Measurements from ENCODE around the gene SCAMP2. TPM values are rescaled to one million over a fixed set of nuclear protein-coding genes. Genes with fewer than 3 reads are reported as not detected.

The SCAMP2 gene
- total RNA-seq, 1 experiment from 2014 or later = 97.4 TPM

DNA sequence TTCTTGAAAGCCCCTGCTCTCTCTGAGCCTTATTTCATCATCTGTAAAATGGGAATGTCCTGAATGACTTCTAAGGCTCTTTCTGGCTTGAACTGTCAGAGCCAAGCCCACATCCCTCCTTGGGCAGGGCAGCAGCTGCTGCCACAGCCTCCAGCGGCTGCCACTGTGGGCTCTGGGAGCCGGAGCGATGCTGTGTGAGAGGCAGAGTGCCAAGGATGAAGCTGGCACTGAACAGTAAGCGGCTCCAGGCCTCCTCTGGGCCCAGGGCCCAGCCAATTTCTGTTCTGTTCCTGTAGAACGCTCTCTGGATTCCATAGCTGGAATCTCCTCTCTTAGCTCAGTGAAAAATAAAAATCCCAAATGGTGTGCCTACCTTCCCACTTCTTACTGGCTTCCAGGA, 42.3 kb downstream of the SCAMP2 start:
- Mint-ChIP-seq H3K4me3 (ENCODE audit: unreplicated experiment) (no peak overlapping the region), H3K4me1 (ENCODE audit: low read depth, unreplicated experiment) (no peaks in the 10 kb centered on the region), H3K27ac (ENCODE audit: unreplicated experiment) (no peak overlapping the region), H3K27me3 (ENCODE audit: insufficient read depth, unreplicated experiment) (peaks cover 2% of the 10 kb centered on the region), H3K36me3 (ENCODE audit: insufficient read depth, unreplicated experiment) (no peaks in the 10 kb centered on the region), H3K9me3 (ENCODE audit: unreplicated experiment) (no peaks in the 10 kb centered on the region)
- Histone ChIP-seq H3K27me3 (replicated peaks; ENCODE audit: control insufficient read depth, insufficient read depth, low read length) (peaks cover 1% of the 10 kb centered on the region; the same call in 1 of the 2 replicates), H3K36me3 (ENCODE audit: control insufficient read depth, insufficient read depth, low read length) (no peaks in the 10 kb centered on the region), H3K4me1 (no peaks in the 10 kb centered on the region), H3K4me3 (ENCODE audit: low read depth, low read length) (no peak overlapping the region), H3K9me3 (no peaks in the 10 kb centered on the region)
- no peak for DNase-seq
- no TSS peak for BruUV-seq (replicated peaks)
- TF ChIP-seq, protein P1, sequence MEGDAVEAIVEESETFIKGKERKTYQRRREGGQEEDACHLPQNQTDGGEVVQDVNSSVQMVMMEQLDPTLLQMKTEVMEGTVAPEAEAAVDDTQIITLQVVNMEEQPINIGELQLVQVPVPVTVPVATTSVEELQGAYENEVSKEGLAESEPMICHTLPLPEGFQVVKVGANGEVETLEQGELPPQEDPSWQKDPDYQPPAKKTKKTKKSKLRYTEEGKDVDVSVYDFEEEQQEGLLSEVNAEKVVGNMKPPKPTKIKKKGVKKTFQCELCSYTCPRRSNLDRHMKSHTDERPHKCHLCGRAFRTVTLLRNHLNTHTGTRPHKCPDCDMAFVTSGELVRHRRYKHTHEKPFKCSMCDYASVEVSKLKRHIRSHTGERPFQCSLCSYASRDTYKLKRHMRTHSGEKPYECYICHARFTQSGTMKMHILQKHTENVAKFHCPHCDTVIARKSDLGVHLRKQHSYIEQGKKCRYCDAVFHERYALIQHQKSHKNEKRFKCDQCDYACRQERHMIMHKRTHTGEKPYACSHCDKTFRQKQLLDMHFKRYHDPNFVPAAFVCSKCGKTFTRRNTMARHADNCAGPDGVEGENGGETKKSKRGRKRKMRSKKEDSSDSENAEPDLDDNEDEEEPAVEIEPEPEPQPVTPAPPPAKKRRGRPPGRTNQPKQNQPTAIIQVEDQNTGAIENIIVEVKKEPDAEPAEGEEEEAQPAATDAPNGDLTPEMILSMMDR (IDR thresholded peaks at IDR 0.05; ENCODE audit: insufficient read depth in 1 of 2, low read depth in 1 of 2, low read length in 1 of 2, severe bottlenecking in 1 of 2, unreplicated experiment in 1 of 2) = no peak
- ChIA-PET POLR2A (no interaction called here), CTCF (no interaction called here)
- intact Hi-C loops (cut with micrococcal nuclease; ENCODE audit: unreplicated experiment) = no loop called here

GRCh38 chr15:74829991-74830390, 43.2 kb downstream of the SCAMP2 start:
- TF ChIP-seq, protein P1 (IDR thresholded peaks at IDR 0.05; ENCODE audit: insufficient read depth in 1 of 2, low read depth in 1 of 2, low read length in 1 of 2, severe bottlenecking in 1 of 2, unreplicated experiment in 1 of 2) = no peak
- ChIA-PET CTCF (interaction anchor here (0.7 kb wide), 2 partner anchors 59 to 71 kb away, joined by 3 to 4 read pairs; no protein-coding TSS in a partner anchor), POLR2A (no interaction called here)
- Histone ChIP-seq H3K9me3 (no peaks in the 10 kb centered on the region), H3K36me3 (ENCODE audit: control insufficient read depth, insufficient read depth, low read length) (no peaks in the 10 kb centered on the region), H3K4me1 (no peaks in the 10 kb centered on the region), H3K4me3 (ENCODE audit: low read depth, low read length) (no peak overlapping the region), H3K27me3 (replicated peaks; ENCODE audit: control insufficient read depth, insufficient read depth, low read length) (peaks cover 1% of the 10 kb centered on the region; the same call in 1 of the 2 replicates)
- Mint-ChIP-seq H3K4me1 (ENCODE audit: low read depth, unreplicated experiment) (no peaks in the 10 kb centered on the region), H3K36me3 (ENCODE audit: insufficient read depth, unreplicated experiment) (no peaks in the 10 kb centered on the region), H3K4me3 (ENCODE audit: unreplicated experiment) (no peak overlapping the region), H3K27ac (ENCODE audit: unreplicated experiment) (no peak overlapping the region), H3K27me3 (ENCODE audit: insufficient read depth, unreplicated experiment) (peaks cover 2% of the 10 kb centered on the region), H3K9me3 (ENCODE audit: unreplicated experiment) (no peaks in the 10 kb centered on the region)
- intact Hi-C loops (cut with micrococcal nuclease; ENCODE audit: unreplicated experiment) = no loop called here
- no TSS peak for BruUV-seq (replicated peaks)
- DNase-seq = no peak

DNA sequence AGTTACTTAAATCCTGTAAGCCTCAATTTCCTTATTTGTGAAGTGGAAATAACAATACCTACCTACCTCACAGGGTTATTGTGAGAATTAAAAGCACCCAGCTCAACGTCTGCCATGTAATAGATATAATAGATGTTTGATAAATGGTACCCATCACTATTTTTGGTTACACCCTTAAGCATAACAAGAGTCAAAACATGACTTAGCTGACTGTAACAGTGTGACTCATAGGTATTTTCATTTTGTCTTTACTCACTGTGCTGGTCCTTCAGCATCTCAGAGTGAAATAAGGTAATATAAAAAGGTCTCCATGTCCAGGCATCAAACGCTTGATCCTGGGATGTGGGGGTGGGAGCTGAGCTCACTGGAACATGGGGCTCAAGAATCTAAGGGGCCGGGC, 43.7 kb downstream of the SCAMP2 start:
- BruUV-seq (replicated peaks) = no TSS peak
- H3K4me3 Mint-ChIP-seq (ENCODE audit: unreplicated experiment) = no peak overlapping the region
- H3K27ac Mint-ChIP-seq (ENCODE audit: unreplicated experiment) = no peak overlapping the region
- CTCF ChIA-PET = no interaction called here
- POLR2A ChIA-PET = no interaction called here
- TF ChIP-seq, protein P1 (IDR thresholded peaks at IDR 0.05; ENCODE audit: insufficient read depth in 1 of 2, low read depth in 1 of 2, low read length in 1 of 2, severe bottlenecking in 1 of 2, unreplicated experiment in 1 of 2) = no peak
- Histone ChIP-seq H3K4me3 (ENCODE audit: low read depth, low read length) (no peak overlapping the region), H3K4me1 (no peaks in the 10 kb centered on the region), H3K36me3 (ENCODE audit: control insufficient read depth, insufficient read depth, low read length) (no peaks in the 10 kb centered on the region), H3K9me3 (no peaks in the 10 kb centered on the region), H3K27me3 (replicated peaks; ENCODE audit: control insufficient read depth, insufficient read depth, low read length) (peaks cover 1% of the 10 kb centered on the region; the same call in 1 of the 2 replicates)
- H3K36me3 Mint-ChIP-seq (ENCODE audit: insufficient read depth, unreplicated experiment) = no peaks in the 10 kb centered on the region
- no peak for DNase-seq
- H3K27me3 Mint-ChIP-seq (ENCODE audit: insufficient read depth, unreplicated experiment) = peaks cover 2% of the 10 kb centered on the region
- intact Hi-C loops (cut with micrococcal nuclease; ENCODE audit: unreplicated experiment) = no loop called here
- no peaks in the 10 kb centered on the region for H3K9me3 Mint-ChIP-seq (ENCODE audit: unreplicated experiment)
- H3K4me1 Mint-ChIP-seq (ENCODE audit: low read depth, unreplicated experiment) = no peaks in the 10 kb centered on the region
